ENCODE measurements around the gene GBX2. TPM values are rescaled to one million over a fixed set of nuclear protein-coding genes. Genes with fewer than 3 reads are reported as not detected.

The GBX2 gene
- total and polyA plus RNA-seq, 9 of the 15 experiments (the other 6 are each of a cell fraction or from before 2014, with no cell fraction given), result 0.03 to 0.53 (median 0.27) TPM; not detected in 1

- ChIA-PET CTCF (ENCODE audit: low intra/inter-chr PET ratio) (no interaction called here), POLR2A (no interaction called here)
- FAIRE-seq (no peak), ATAC-seq (no peak), DNase-seq (ENCODE audit: extremely low read depth in 1 of 4, low spot score in 3 of 4) (no peak)
- Histone ChIP-seq H3K4me2 (ENCODE audit: insufficient read depth, low read length) (no peak overlapping the region), H3K9me3 (replicated peaks; ENCODE audit: control insufficient read depth, insufficient read depth, low read depth, low read length) (no peaks in the 10 kb centered on the region), H3K9me1 (ENCODE audit: control insufficient read depth, insufficient read depth, low read length) (no peaks in the 10 kb centered on the region), H3K27me3 (ENCODE audit: control insufficient read depth in 2 of 2, insufficient read depth in 2 of 2, low read length in 2 of 2) (peaks cover 3 to 35% of the 10 kb centered on the region in 2 experiments; a peak in 2 of 5 replicates), H3K4me1 (replicated peaks in 1 of 2; ENCODE audit: control insufficient read depth in 2 of 2, insufficient read depth in 2 of 2, low read length in 2 of 2) (no peaks in the 10 kb centered on the region), H3K36me3 (ENCODE audit: control insufficient read depth, insufficient read depth, low read length) (no peaks in the 10 kb centered on the region), H2AFZ (ENCODE audit: low read depth, low read length) (no peak overlapping the region), H3K79me2 (ENCODE audit: control insufficient read depth, insufficient read depth, low read length) (no peaks in the 10 kb centered on the region), H3K9ac (ENCODE audit: insufficient read depth in 1 of 2, low read depth in 2 of 2, low read length in 2 of 2) (no peak overlapping the region), H4K20me1 (replicated peaks; ENCODE audit: control insufficient read depth, insufficient read depth, low read length) (no peaks in the 10 kb centered on the region), H3K4me3 (no peak overlapping the region), H3K27ac (ENCODE audit: extremely low read depth, low read depth, low read length) (no peak overlapping the region)
- in situ Hi-C loops (cut with MboI) (no loop called here), intact Hi-C loops (cut with micrococcal nuclease) (no loop called here)
- WGBS (ENCODE audit: insufficient coverage, low coverage, missing lambda C conversion rate), result 67% methylated on average over 7 of the region's 92 CpGs
- TF ChIP-seq BCL6 (CRISPR knock-in tag; IDR thresholded peaks at IDR 0.05), result no peak
- no peak for TF ChIP-seq CCAR2 (IDR thresholded peaks at IDR 0.05; ENCODE audit: low read depth, low read length)
- TF ChIP-seq IRF2 (CRISPR knock-in tag; IDR thresholded peaks at IDR 0.05), result no peak
- TF ChIP-seq NFE2L1 (tag; IDR thresholded peaks at IDR 0.05; ENCODE audit: borderline replicate concordance, low read depth), result no peak
- TF ChIP-seq FUS (optimal IDR thresholded peaks at IDR 0.05; ENCODE audit: low read depth, low read length), result no peak
- TF ChIP-seq POLR2B (IDR thresholded peaks at IDR 0.05; ENCODE audit: low read depth, partially characterized antibody), result no peak
- no peak for TF ChIP-seq CUX1 (CRISPR knock-in tag; IDR thresholded peaks at IDR 0.05)
- TF ChIP-seq NCOR1 (IDR thresholded peaks at IDR 0.05), result no peak
- TF ChIP-seq ETV5 (CRISPR knock-in tag; IDR thresholded peaks at IDR 0.05; ENCODE audit: low read depth), result no peak
- no peak for TF ChIP-seq SNAPC5 (CRISPR knock-in tag; IDR thresholded peaks at IDR 0.05)
- TF ChIP-seq ARID3A (IDR thresholded peaks at IDR 0.05; ENCODE audit: borderline replicate concordance, low read depth, low read length), result no peak
- BruUV-seq (replicated peaks), result no TSS peak
Measured at GRCh38 chr2:236214376-236214995, 46.3 kb upstream of the GBX2 start.

All from K562 (cell line).